Gastroesophageal sphincter (tissue), 3 donors: Measurements from ENCODE around the gene GGNBP2.
"Not testable (repeated sequence)": the region's sequence is repeated elsewhere in the genome, so short reads cannot be mapped to it uniquely, and the experiment has no call there.

Source experiments
- EP300 ChIP-seq: sonication (generic); formaldehyde crosslinking; IDR thresholded peaks from one replicate; pipeline ENCODE4 v1.6.1; 2017; ENCODE audit warnings: antibody characterized with exemption, mild to moderate bottlenecking
- POLR2AphosphoS5 ChIP-seq: sonication (generic); formaldehyde crosslinking; IDR thresholded peaks from one replicate; pipeline ENCODE4 v1.6.1; 2017; ENCODE audit warnings: antibody characterized with exemption
- TF ChIP-seq, protein P1 (sequence below), 4 experiments: fragments of 200-600 bp in 2 of 4; fragments of 450-650 bp in 2 of 4; sonication (generic) in 1 of 4; IDR thresholded peaks; one replicate each; pipeline ENCODE4 v1.5.1; 2017 to 2019; ENCODE audit warnings: antibody characterized with exemption in 4 of 4, mild to moderate bottlenecking in 2 of 4, moderate library complexity in 2 of 4

DNA sequence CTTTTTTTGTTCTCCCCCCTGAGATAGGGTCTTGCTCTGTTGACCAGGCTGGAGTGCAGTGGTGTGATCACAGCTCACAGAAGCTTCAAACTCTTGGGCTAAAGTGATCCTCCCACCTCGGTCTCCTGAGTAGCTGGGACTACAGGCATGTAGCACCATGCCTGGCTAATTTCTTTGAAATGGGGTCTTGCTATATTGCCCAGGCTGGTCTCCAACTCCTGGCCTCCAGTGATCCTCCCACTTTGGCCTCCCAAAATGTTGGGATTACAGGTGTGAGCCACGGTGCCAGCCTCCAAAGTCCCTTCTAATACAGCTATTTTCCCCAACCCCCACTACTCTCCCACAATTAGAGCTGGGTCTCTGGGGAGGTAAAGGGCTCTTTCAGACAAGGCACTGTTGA is 36.3 kb upstream of the GGNBP2 start:
- TF ChIP-seq, protein P1, sequence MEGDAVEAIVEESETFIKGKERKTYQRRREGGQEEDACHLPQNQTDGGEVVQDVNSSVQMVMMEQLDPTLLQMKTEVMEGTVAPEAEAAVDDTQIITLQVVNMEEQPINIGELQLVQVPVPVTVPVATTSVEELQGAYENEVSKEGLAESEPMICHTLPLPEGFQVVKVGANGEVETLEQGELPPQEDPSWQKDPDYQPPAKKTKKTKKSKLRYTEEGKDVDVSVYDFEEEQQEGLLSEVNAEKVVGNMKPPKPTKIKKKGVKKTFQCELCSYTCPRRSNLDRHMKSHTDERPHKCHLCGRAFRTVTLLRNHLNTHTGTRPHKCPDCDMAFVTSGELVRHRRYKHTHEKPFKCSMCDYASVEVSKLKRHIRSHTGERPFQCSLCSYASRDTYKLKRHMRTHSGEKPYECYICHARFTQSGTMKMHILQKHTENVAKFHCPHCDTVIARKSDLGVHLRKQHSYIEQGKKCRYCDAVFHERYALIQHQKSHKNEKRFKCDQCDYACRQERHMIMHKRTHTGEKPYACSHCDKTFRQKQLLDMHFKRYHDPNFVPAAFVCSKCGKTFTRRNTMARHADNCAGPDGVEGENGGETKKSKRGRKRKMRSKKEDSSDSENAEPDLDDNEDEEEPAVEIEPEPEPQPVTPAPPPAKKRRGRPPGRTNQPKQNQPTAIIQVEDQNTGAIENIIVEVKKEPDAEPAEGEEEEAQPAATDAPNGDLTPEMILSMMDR (IDR thresholded peaks at IDR 0.05), result not testable (repeated sequence)
- not testable (repeated sequence) for TF ChIP-seq POLR2AphosphoS5, EP300
